Activated CD8-positive, alpha-beta memory T cell treated with anti-CD3 and anti-CD28 coated beads for 24 hours (primary cell): ENCODE measurements around the gene CLOCK.

Experiments
- DNase-seq: peaks from one replicate; pipeline ENCODE4 v3.0.0-alpha.2; 2020

The CLOCK gene

GRCh38 chr4:55475394-55476243, 71.1 kb downstream of the CLOCK start:
- no peak for DNase-seq

- DNase-seq = no peak
Observed at GRCh38 chr4:55469979-55470378, 76.7 kb downstream of the CLOCK start.

GRCh38 chr4:55468724-55469123, 78.0 kb downstream of the CLOCK start:
- DNase-seq = no peak

GRCh38 chr4:55466001-55466400, 80.7 kb downstream of the CLOCK start:
- DNase-seq = no peak

- DNase-seq = no peak
Observed at GRCh38 chr4:55458611-55459010, 88.1 kb downstream of the CLOCK start.

GRCh38 chr4:55458164-55458563, 88.5 kb downstream of the CLOCK start:
- no peak for DNase-seq

- DNase-seq = no peak
Observed at GRCh38 chr4:55450566-55450965, 96.1 kb downstream of the CLOCK start.

GRCh38 chr4:55447831-55448230, 98.9 kb downstream of the CLOCK start:
- no peak for DNase-seq

GRCh38 chr4:55447108-55447708, 99.5 kb downstream of the CLOCK start:
- DNase-seq = no peak

- DNase-seq = no peak
Observed at GRCh38 chr4:55446578-55446922, 100.2 kb downstream of the CLOCK start.

- no peak for DNase-seq
Observed at GRCh38 chr4:55445921-55446577, 100.7 kb downstream of the CLOCK start.

GRCh38 chr4:55444827-55445226, 101.9 kb downstream of the CLOCK start:
- no peak for DNase-seq

GRCh38 chr4:55442541-55442940, 104.2 kb downstream of the CLOCK start:
- no peak for DNase-seq

- DNase-seq = no peak
Observed at GRCh38 chr4:55440786-55441185, 105.9 kb downstream of the CLOCK start.

GRCh38 chr4:55439023-55439422, 107.7 kb downstream of the CLOCK start:
- no peak for DNase-seq

- no peak for DNase-seq
Observed at GRCh38 chr4:55438314-55438713, 108.4 kb downstream of the CLOCK start.

- DNase-seq = no peak
Observed at GRCh38 chr4:55437823-55438222, 108.9 kb downstream of the CLOCK start.

- no peak for DNase-seq
Observed at GRCh38 chr4:55437356-55437796, 109.3 kb downstream of the CLOCK start.

- no peak for DNase-seq
Observed at GRCh38 chr4:55435141-55435841, 111.4 kb downstream of the CLOCK start.

- no peak for DNase-seq
Observed at GRCh38 chr4:55431710-55432336, 114.9 kb downstream of the CLOCK start.

GRCh38 chr4:55424791-55425190, 121.9 kb downstream of the CLOCK start:
- DNase-seq = no peak

GRCh38 chr4:55416176-55416575, 130.5 kb downstream of the CLOCK start:
- DNase-seq = no peak

GRCh38 chr4:55411621-55412020, 135.1 kb downstream of the CLOCK start:
- DNase-seq = no peak
